DMS153 (cell line): ENCODE data around the gene NT5C2.
"Not testable (repeated sequence)": the region's sequence is repeated elsewhere in the genome, so short reads cannot be mapped to it uniquely, and the experiment has no call there.

Experiments
- DNase-seq: peaks from one replicate; lab custom pipeline; 2025; lab: John Stamatoyannopoulos, UW

Gene NT5C2

DNA sequence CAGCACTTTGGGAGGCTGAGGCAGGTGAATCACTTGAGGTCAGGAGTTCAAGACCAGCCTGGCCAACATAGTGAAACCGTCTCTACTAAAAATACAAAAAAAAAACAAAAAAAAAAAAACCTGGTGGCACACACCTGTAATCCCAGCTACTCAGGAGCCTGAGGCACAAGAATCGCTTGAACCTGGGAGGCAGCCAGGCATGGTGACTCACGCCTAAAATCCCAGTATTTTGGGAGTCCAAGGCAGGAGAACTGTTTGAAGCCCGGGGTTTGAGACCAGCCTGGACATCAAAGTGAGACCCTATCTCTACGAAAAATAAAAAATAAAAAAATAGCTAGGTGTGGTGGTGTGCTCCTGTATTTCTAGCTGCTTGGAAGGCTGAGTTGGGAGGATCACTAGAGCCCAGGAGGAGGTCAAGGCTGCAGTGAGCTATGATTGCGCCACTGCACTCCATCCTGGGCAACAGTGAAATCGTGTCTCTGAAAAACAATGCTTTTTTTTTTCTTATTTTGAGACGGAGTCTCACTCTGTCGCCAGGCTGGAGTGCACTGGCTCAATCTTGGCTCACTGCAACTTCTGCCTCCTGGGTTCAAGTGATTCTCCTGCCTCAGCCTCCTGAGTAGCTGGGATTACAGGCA lies 29.2 kb downstream of the NT5C2 start:
- DNase-seq: not testable (repeated sequence)

- no peak for DNase-seq
Measured at GRCh38 chr10:103157246-103157645, 35.8 kb downstream of the NT5C2 start.

- DNase-seq: no peak
Measured at GRCh38 chr10:103155471-103156085, 37.5 kb downstream of the NT5C2 start.

DNA sequence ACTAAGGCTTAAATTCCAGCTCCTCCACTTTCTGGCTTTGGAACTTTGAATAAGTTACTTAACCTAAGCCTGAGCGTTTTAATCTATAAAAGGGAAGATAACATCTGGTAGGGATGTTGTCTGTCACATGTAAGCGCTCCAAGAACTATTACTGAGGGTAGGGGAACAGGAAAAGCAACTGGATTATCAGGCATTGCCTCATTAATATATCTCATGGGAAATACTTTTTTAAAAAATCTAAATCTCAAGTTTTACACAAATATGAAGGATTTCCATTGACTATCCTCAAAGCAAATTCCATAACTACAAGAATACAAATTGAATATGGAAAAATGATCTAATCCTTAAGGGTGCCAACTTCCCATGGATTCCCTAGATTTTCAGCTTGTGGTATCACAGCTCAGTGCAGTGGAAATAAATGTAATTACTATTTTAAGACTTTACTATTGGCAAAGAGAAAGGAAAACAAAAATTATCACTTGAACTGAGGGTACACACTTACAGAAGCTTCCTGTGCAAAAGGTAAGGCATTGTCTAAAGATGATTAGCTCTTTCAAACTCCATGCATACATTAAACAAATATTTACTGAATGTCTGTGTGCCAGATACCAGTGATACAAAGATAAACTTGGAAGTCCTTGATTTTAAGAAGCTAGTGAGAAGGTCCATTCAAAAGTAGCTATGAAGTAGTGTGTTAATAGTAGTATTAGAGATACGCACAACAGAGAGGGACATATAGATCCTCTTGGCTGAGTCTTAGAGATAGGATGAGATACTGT lies 38.4 kb downstream of the NT5C2 start:
- no peak for DNase-seq

- peak; percentile 5 for DNase-seq
Measured at GRCh38 chr10:103153302-103154197, 39.5 kb downstream of the NT5C2 start.

- no peak for DNase-seq
Measured at GRCh38 chr10:103149991-103150622, 43.0 kb downstream of the NT5C2 start.

GRCh38 chr10:103147645-103148044 lies 45.4 kb downstream of the NT5C2 start:
- no peak for DNase-seq

DNA sequence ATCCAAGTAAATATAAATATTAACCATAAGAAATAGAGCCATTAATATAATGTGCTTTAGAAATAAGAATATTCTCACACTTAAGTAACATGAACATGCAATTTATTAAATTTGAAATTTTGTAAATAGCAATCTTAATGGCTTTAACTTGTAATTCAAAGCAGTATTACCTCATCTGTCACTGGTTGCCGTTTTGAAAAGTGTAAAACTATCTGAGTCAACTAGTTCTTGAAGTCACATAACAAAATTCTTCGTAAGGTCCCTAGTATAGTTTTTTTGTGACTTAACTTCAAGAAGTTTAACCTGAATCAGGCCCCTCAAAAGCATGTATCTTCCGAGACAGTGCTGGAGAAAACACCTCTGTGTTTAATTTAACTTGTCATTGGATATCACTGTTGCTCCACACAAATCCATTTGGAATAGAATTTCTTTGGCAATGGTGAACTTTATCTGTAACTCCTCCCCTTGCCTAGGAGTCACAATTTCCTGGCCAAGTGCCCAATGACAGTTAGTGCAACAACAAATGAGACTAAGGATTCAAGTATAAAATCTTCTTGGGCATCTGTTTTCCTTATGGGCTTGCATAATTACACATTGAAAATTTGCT lies 47.1 kb downstream of the NT5C2 start:
- no peak for DNase-seq

DNA sequence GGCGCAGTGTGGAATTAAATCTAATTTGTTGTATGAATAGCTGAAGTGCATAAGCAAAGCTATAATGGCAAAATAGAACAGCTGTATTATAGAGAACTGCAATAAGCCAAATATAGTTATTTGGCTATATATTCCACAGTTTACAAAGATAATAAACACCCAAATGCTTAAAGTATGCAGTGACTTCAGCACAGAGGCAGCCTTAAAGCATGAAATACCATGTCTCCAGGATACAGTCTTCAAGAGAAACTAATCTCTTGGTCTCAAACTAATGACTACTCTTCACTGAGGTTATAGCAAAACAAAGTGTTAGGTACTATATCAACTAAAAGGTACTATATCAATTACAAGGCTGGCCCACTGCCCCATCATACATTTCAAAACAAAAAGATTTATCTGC lies 48.0 kb downstream of the NT5C2 start:
- no peak for DNase-seq

DNA sequence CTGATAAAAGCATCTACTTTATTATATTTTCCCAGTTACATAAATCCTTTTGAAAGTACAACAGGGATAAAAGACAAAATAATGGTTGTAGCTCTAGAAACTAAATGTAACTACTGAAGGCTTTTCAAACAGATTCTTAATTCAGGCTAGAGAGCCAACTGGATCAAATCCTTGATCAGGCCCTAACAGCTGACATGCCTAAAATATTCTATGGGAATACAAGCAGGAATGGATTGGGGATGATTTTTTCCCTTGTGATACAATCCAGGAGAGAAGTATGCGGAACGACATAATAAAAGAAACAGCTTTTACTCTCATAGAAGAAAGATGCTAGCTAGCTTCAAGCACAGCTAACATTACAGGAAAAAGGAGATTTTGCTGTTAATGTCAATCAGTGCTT lies 49.0 kb downstream of the NT5C2 start:
- no peak for DNase-seq

DNA sequence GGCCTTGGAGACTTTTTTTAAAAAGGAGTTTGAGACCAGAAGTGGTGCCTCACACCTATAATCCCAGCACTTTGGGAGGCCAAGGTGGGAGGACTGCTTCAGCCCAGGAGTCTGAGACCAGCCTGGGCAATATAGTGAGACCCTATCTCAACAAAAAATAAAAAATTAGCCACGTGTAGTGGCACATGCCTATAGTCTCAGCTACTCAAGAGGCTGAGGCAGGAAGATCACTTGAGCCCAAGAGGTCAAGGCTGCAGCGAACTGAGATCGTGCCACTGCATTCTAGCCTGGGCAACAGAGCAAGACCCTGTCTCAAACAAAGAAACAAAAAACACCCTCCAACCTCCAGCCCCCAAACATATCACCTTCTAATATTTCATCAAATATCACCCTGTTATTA lies 49.4 kb downstream of the NT5C2 start:
- DNase-seq: not testable (repeated sequence)

DNA sequence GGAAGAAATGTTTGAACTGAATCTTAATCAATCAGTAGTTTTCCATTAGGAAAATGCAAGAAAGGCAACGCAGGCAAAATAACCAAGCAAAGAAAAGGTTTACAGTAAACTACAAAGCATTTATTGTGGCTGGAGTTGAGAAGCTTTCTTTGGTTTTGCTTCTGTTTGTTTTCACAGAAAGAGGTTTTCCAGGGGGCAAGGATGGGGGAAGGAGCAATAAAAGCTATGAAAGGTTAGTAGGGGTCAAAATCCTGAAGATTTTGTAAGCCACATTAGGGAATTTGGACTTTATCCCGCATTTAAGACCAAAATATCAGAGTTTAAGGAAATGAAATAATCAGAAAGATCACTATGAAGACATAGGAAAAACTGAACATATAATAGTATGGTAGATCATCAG lies 51.1 kb downstream of the NT5C2 start:
- DNase-seq: no peak

- no peak for DNase-seq
Measured at GRCh38 chr10:103140469-103140868, 52.6 kb downstream of the NT5C2 start.

DNA sequence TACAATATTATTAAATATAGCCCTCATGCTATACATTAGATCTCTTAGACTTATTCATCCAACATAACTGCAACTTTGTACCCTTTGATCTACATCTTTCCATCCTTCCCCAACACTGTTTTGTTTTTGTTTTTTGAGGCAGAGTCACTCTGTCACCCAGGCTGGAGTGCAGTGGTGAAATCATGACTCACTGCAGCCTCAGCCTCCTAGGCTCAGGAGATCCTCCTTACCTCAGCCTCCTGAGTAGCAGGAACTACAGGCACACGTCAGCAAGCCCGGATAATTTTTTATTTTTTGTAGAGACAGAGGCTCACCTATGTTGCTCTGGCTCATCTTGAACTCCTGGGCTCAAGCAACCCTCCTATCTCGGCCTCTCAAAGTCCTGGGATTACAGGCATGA lies 53.3 kb downstream of the NT5C2 start:
- no peak for DNase-seq

DNA sequence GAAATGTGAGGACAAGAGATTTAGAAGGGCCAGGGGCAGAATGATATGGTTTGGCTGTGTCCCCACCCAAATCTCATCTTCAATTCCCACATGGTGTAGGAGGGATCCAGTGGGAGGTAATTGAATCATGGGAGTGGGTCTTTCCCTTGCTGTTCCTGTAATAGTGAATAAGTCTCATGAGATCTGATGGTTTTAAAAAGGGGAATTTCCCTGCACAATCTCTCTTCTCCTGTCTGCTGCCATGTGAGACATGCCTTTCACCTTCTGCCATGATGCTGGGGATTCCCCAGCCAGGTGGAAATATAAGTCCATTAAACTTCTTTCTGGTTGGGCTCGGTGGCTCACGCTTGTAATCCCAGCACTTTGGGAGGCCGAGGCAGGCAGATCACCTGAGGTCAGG lies 57.9 kb downstream of the NT5C2 start:
- not testable (repeated sequence) for DNase-seq

GRCh38 chr10:103130910-103131309 lies 62.2 kb downstream of the NT5C2 start:
- no peak for DNase-seq

- DNase-seq: not testable (repeated sequence)
Measured at GRCh38 chr10:103130180-103130579, 62.9 kb downstream of the NT5C2 start.

DNA sequence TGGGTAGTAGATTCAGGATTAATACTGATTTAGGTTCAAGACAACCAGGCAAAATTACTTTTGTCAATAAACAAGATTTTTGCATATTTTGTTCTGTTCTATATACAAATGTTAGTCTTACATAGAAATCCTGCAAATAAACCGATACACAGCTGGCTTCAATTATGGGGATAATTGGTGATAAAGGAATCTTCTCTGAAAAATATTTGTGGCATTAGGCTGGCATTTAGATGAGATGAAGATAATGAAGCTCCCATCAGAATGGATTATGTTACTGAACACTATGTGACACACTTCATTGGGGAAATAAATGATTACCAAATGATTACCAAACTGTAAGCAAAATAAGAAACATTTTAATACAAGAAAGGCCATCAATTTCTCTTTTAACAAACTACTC lies 65.8 kb downstream of the NT5C2 start:
- no peak for DNase-seq

- DNase-seq: no peak
Measured at GRCh38 chr10:103125323-103126267, 67.5 kb downstream of the NT5C2 start.

DNA sequence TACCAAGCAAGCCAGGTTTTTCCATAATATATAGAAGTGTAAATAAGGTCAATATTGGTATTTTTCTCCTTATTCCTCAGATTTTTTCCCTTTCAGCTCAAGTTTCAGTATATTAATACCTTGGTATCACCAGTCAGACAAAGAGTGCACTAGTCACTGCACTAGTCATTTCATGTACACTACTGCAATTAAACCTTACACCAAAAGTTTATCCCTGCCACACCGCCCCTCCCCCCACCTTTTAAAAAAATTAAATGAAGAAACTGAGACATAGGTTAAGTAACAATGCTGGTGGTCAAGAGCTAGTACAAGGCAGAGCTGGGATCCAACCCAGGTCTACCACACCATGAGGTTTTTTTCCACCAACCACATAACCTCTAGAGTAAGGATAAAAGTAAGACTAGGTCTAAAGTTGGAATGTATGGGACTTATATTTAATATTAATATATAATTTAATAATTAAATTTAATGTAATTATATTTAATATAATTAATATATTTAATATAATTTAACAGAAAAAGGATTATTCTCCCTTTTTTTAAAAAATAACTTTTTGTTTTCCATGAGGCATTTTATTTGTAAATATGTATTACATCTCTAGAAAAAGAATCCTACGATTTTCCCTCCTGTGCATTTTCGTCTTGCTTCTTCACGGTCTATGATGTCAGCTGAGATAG lies 68.5 kb downstream of the NT5C2 start:
- no peak for DNase-seq
